HG02623 (cell line): ENCODE data around the gene ARID1A.
A peak's percentile ranks its signal among the peaks of the same experiment; 100 is the strongest.
"Not testable (repeated sequence)": the region's sequence is repeated elsewhere in the genome, so short reads cannot be mapped to it uniquely, and the experiment has no call there.

Experiments
- ATAC-seq: cut with Tn5 transposase; IDR thresholded peaks from one replicate; pipeline ENCODE4 v1.9.1; 2021; ENCODE audit warnings: moderate library complexity; ENCODE audit not compliant: unreplicated experiment

ARID1A gene

DNA sequence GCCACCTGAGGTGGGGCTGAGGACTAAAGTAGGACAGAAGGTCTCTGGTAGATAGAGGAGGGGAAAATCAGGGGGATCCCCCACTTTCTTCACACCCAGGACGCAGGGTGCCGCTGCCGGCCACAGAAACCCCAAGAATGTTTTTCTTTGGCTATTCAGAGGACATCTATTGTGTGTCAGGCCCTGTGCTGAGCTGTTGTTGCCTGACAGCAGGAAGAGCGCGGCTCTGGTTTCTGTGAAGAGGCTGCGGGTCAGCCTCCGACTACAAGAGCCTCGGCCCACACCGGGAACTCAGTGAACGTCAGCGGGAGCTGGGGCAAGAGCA lies 91.5 kb downstream of the ARID1A start:
- ATAC-seq: peak; percentile 27

GRCh38 chr1:26787706-26788514 lies 92.1 kb downstream of the ARID1A start, which contains the start of gene PIGV:
Gene PIGV, plus strand, starts transcription at chr1:26787950. Its CDS starts 2,866 bp downstream, at chr1:26790816.
- ATAC-seq: peak; percentile 67

GRCh38 chr1:26788515-26788785 lies 92.6 kb downstream of the ARID1A start:
- ATAC-seq: no peak

DNA sequence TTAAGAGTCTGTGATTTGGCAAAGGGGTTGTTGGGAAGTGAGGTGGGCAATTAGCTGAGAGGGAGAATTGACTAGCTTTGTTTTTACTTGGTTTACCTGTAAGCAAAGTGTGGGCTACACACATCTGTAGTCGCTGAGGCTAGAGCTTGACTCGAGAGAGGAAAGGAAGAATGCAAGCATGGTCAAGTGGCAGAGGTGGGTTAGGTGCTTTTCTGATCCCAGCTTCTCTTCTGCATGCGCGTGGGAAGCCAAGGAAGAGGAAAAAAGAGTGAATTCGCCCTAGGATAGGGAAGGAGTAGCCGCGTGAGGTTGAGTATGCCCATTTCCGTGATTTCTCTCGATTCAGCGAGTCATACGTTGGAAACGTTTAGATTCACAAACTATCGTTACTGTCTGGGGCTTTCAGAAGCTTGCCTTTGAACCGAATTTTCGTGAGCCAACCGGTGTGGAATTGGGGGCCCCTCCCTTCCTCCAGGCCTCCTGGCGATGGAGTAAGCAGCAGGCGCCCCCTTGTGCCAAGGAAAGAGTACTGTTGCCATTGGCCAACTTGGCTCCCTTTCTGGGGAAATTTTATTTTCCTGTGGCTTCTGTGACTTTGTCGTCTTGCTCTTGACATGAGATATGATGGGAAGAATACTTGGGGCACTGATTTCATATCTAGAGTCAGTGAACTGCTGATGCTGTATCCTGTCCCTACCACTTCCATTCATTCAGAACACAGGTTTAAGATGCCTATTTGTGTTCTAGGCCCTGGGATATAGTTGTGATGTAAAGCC lies 93.2 kb downstream of the ARID1A start:
- no peak for ATAC-seq

DNA sequence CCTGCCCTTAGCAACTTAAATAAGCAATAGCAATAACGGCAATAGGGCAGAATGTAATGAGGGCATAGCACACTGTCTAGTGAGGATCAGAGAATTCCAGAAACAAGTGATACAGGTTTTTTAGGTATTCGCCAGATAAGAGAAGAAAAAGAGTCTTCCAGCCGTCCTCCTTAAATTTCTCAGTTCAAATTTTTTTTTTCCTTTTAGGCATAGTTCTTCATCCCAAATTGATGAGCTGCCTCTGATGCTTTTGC lies 93.7 kb downstream of the ARID1A start:
- no peak for ATAC-seq

DNA sequence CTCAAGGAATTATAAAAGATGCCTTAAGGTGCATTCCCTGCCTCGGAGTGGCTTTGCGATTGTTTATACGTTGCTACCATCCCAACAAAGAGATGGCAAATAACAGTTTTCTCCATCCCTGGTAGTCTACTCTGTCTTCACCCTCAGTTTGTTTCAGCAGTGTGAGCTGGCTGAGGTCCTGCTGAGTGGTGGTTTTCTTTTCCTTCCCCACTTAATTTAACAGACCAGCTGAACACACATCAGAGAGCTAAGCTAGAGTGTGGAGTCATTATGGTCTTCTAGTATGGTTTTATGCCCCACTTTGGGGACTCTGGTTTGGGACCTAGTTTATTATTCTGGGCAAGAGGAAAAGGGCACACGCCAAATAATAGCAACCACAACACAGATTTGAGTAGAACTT lies 94.1 kb downstream of the ARID1A start:
- no peak for ATAC-seq

- ATAC-seq: no peak
These were observed 94.7 kb downstream of the ARID1A start for GRCh38 chr1:26790551-26790953.

DNA sequence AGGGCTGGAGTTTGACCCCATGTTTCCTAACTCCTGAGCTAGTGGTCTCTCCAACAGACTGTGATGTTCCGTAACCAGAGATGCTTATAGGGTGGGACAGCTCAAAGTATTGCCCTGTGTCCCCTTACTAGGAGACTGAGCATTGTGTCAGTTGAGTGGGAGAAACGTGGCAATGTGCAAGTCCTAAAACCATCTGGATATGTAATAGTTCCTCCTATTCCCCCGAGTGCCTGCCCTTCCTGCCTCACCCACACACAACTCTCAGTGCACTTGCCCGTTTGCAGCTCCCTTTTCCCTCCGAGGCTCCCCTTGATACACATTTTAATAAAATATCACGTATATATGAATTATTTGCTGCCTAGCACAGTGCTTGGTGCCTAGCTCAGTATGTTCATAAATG lies 95.3 kb downstream of the ARID1A start:
- ATAC-seq: no peak

- no peak for ATAC-seq
These were observed 95.8 kb downstream of the ARID1A start for GRCh38 chr1:26791626-26792025.

DNA sequence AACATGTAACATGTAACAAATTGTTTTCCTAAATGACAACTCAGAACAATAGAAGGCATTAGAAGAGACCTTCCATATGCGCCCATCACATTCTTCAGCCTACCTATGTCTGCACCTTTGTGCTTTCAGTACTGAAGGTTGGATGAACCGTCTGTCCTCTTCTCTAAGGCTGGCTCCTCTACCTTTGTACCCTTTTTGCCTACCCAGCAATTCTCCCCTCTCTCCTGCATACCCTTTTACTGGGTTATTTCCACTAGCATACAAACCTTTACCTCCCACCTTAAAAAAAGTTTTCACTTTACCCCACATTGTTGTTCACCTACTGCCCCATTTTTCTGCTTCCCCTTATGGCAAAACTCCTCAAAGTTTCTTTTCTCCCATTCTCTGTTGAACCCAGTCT lies 97.1 kb downstream of the ARID1A start:
- ATAC-seq: no peak

GRCh38 chr1:26794391-26794790 lies 98.6 kb downstream of the ARID1A start:
- no peak for ATAC-seq

- no peak for ATAC-seq
These were observed 101.8 kb downstream of the ARID1A start for GRCh38 chr1:26797627-26798026.

DNA sequence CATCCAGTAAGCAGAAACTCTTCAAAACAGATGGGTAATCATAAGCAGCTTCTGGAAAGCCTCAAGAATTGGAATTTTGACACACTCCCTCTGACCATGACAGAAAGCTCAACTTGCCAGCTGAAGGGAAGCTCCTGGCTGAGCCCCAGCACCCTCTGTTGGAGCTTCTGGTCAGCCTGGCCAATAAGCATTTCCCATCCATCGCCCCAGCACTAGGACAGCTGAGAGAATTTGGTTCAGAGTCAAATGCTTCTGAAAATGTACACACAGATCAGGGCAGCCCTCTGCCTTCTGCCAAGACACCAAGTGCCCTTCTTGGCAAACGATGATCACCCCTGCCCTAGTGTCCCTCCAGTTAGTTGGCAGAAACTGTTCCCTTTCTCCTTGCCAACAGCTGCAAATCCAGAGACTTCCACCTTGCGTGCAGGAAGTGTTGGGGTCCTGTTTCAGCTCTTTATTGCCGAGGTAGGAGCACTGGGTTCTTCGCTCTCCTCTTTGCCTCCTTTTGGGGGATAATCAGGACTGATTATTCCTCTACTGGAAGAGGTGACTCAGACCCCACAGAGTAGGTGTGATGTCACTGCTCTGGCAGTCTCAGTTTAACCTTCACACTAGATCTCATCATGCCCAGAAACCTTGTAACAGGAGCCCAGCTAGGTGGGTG lies 103.8 kb downstream of the ARID1A start:
- no peak for ATAC-seq

- ATAC-seq: not testable (repeated sequence)
These were observed 108.1 kb downstream of the ARID1A start for GRCh38 chr1:26803932-26804331.

DNA sequence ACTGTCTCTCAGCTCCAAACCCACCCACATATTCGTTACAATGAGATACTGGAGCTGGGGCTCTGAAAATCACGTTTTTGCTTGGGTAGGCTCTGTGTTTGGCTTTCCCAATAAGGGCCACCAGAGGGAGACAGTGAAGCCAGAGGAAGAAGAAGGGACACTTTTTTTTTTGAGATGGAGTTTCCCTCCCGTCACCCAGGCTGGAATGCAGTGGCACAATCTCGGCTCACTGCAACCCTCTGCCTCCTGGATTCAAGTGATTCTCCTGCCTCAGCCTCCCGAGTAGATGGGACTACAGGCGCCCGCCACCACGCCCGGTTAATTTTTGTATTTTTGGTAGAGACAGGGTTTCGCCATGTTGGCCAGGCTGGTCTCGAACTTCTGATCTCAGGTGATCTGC lies 114.3 kb downstream of the ARID1A start:
- ATAC-seq: not testable (repeated sequence)

DNA sequence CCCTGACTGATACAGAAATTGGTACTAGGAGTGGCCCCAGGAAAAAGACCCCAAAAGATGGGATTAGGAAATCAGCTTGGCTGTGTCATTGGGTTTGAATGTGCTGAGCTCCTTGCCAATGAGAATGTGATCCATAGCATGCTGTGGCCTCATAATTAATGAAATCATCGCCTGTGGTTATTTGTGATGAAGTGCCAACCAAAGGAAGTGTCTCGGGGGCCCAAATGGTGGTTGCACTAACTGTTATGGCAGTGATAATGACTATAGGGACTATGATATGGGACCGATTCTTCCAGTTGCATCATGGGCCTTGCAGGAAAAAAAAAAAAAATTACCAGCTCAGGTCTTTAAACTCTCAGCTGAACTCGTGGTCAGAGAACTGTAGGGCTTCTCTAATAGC lies 115.2 kb downstream of the ARID1A start:
- no peak for ATAC-seq

- no peak for ATAC-seq
These were observed 115.9 kb downstream of the ARID1A start for GRCh38 chr1:26811708-26812107.

DNA sequence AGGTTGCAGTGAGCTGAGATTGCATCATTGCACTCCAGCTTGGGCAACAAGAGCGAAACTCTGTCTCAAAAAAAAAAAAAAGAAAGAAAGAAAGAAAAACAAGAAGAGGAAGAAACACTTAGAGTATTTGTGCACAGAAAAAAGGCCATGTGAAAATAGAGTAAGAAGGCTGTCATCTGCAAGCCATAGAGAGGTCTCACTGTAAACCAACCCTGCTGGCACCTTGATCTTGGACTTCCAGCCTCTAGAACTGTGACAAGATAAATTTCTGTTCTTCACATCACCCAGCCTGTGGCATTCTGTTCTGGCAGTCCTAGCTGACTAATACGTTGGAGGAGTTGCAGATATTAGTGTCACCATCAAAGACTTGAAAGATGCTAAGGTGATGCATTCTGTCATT lies 118.6 kb downstream of the ARID1A start:
- no peak for ATAC-seq

DNA sequence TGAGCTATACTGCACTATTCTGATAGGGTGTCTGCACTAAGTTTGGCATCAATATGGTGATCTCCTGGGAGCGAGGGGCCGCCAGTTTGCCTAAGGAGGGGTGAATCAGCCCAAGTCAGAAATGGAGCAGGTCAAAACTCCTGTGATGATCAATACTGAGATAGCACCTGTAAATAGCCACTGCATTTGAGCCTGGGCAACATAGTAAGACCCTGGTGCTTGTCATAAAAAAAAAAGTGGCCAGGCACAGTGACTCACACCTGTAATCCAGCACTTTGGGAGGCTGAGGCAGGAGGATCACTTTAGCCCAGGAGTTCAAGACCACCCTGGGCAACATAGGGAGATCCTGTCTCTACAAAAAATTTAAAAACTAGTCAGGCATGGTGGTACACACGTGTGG lies 119.1 kb downstream of the ARID1A start:
- ATAC-seq: no peak

GRCh38 chr1:26820784-26821269 lies 125.0 kb downstream of the ARID1A start:
- ATAC-seq: peak; percentile 78

DNA sequence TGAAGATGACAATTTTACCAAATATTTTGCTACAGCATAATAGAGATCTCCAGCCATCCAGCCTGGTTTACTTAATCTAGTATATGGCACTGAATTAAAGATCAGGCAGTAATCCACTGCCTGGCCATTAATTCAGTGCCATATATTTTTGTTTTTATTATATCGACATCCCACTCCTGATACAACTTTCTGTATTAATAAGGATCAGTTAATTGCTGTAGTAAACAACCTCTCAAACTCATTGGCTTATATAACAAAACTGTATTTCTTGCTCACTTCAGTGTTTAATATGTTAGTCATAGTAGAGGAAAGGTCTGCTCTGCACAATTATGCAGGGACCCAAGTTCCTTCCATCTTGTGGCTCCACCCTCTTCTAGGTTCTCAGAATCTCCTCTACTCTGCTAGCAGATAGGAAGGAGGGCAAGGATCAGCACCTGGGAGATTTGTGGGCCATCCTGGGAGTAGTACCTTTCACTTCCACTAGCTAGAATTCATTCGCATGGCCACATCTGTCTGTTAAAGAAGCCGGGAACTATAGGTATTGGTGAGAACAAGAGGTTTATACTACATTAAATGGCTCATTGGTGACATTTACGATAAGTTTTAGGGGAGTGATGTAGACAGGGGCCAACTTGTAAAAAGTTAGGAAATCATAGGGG lies 127.1 kb downstream of the ARID1A start:
- no peak for ATAC-seq

GRCh38 chr1:26824731-26825130 lies 128.9 kb downstream of the ARID1A start:
- ATAC-seq: no peak
